Endothelial cell of umbilical vein (primary cell): Measurements from ENCODE around the gene TENT4B. TPM values are rescaled to one million over a fixed set of nuclear protein-coding genes. Genes with fewer than 3 reads are reported as not detected.

Source experiments
- BruUV-seq: library from RNA; stranded (reverse); fragments of 400-500 nt; replicated peaks from 2 replicates; lab custom pipeline; 2021; lab: Mats Ljungman, UMichigan
- CTCF ChIA-PET: fragments of 300-600, 350-600 bp; sonication (Branson Sonifier 250); formaldehyde crosslinking; loops from one replicate; lab custom pipeline; 2021; ENCODE audit warnings: antibody characterized with exemption, inconsistent platforms; lab: Charles Lee
- POLR2A ChIA-PET: fragments of 300-600, 350-600 bp; sonication (Branson Sonifier 250); formaldehyde crosslinking; loops from one replicate; lab custom pipeline; 2021; ENCODE audit warnings: antibody characterized with exemption, inconsistent platforms; lab: Charles Lee
- DNase-seq: peaks from one replicate; pipeline ENCODE4 v3.0.0-alpha.2; 2011; ENCODE audit warnings: low read depth, low spot score
- FAIRE-seq: peaks from 2 replicates; lab custom pipeline; 2011; peaks lifted over from hg19 to GRCh38; lab: Jason Lieb, UNC
- H2AFZ ChIP-seq: 2 replicates; pipeline ENCODE4 v1.6.0; 2012; ENCODE audit warnings: low read depth, low read length, control low read depth, inconsistent platforms
- H3K27ac ChIP-seq: 2 replicates; pipeline ENCODE4 v1.5.1; 2011; ENCODE audit warnings: low read depth, mild to moderate bottlenecking, control low read depth, low read length, moderate library complexity; ENCODE audit not compliant: insufficient read depth
- H3K27me3 ChIP-seq, 2 experiments: 2 replicates each; pipeline versions ENCODE4 v1.6.0 to v1.6.1; 2011; ENCODE audit warnings: low read length in 2 of 2, mixed read lengths in 1 of 2; ENCODE audit not compliant: control insufficient read depth in 2 of 2, insufficient read depth in 2 of 2
- H3K36me3 ChIP-seq, 2 experiments: 2 replicates in 1 of 2; 3 replicates in 1 of 2; pipeline ENCODE4 v1.5.1; 2011; ENCODE audit warnings: low read length in 2 of 2, mild to moderate bottlenecking in 1 of 2, moderate library complexity in 1 of 2; ENCODE audit not compliant: control insufficient read depth in 2 of 2, insufficient read depth in 2 of 2; ENCODE audit errors: extremely low read depth in 1 of 2
- H3K4me1 ChIP-seq: 3 replicates; pipeline ENCODE4 v1.5.1; 2011; ENCODE audit warnings: mild to moderate bottlenecking, low read length; ENCODE audit not compliant: control insufficient read depth, insufficient read depth; ENCODE audit errors: extremely low read depth
- H3K4me2 ChIP-seq: 2 replicates; pipeline ENCODE4 v1.6.1; 2011; ENCODE audit warnings: low read length, control low read depth, mixed read lengths; ENCODE audit not compliant: insufficient read depth
- H3K4me3 ChIP-seq, 3 experiments: fragments of 200-600 bp in 1 of 3; sonication (generic), shearing (Covaris generic) in 1 of 3; replicated peaks in 1 of 3; 2 replicates each; pipeline ENCODE4 v1.5.1; 2011 to 2016; ENCODE audit warnings: control low read depth in 3 of 3, low read length in 3 of 3, mild to moderate bottlenecking in 2 of 3, inconsistent platforms in 1 of 3, low read depth in 1 of 3, moderate library complexity in 1 of 3; ENCODE audit not compliant: insufficient read depth in 1 of 3
- H3K79me2 ChIP-seq: 2 replicates; pipeline ENCODE4 v1.6.0; 2012; ENCODE audit warnings: low read length, inconsistent platforms; ENCODE audit not compliant: control insufficient read depth, insufficient read depth
- H3K9ac ChIP-seq: replicated peaks from 2 replicates; pipeline ENCODE3; 2011; ENCODE audit warnings: low read length, control low read depth; ENCODE audit not compliant: insufficient read depth; ENCODE audit errors: extremely low read depth
- H3K9me1 ChIP-seq: replicated peaks from 3 replicates; pipeline ENCODE4 v1.6.0; 2011; ENCODE audit warnings: mild to moderate bottlenecking, low read length; ENCODE audit not compliant: control insufficient read depth, insufficient read depth; ENCODE audit errors: extremely low read depth
- H3K9me3 ChIP-seq: replicated peaks from 2 replicates; pipeline ENCODE4 v1.5.1; 2012; ENCODE audit warnings: low read length, inconsistent platforms; ENCODE audit not compliant: control insufficient read depth, insufficient read depth
- H4K20me1 ChIP-seq: replicated peaks from 2 replicates; pipeline ENCODE3; 2011; ENCODE audit warnings: mild to moderate bottlenecking, low read length; ENCODE audit not compliant: control insufficient read depth, insufficient read depth; ENCODE audit errors: extremely low read depth
- CTCF ChIP-seq, 2 donors: IDR thresholded peaks; 1 replicate in 1 of 2; 2 replicates in 1 of 2; pipeline ENCODE4 v1.5.1; 2011; ENCODE audit warnings: low read length in 2 of 2, mild to moderate bottlenecking in 2 of 2, moderate library complexity in 2 of 2, control low read depth in 1 of 2, inconsistent platforms in 1 of 2, low read depth in 1 of 2; ENCODE audit not compliant: insufficient read depth in 1 of 2; ENCODE audit errors: extremely low read depth in 1 of 2
- EZH2 ChIP-seq: IDR thresholded peaks from 2 replicates; pipeline ENCODE4 v1.6.1; 2012; ENCODE audit warnings: borderline replicate concordance, low read depth, mild to moderate bottlenecking, moderate library complexity, low read length, inconsistent platforms; ENCODE audit not compliant: severe bottlenecking
- FOS ChIP-seq: IDR thresholded peaks from 2 replicates; pipeline ENCODE4 v1.6.1; 2011; ENCODE audit warnings: mild to moderate bottlenecking, low read length, moderate library complexity, borderline replicate concordance; ENCODE audit not compliant: insufficient read depth
- GATA2 ChIP-seq: IDR thresholded peaks from 2 replicates; pipeline ENCODE4 v1.7.0; 2011; ENCODE audit warnings: low read depth, mild to moderate bottlenecking, moderate library complexity, mixed read lengths, low read length; ENCODE audit not compliant: insufficient read length, insufficient read depth
- JUN ChIP-seq: IDR thresholded peaks from 2 replicates; pipeline ENCODE4 v1.6.1; 2011; ENCODE audit warnings: borderline replicate concordance, low read depth; ENCODE audit not compliant: insufficient read length, insufficient read depth
- MAX ChIP-seq: IDR thresholded peaks from 2 replicates; pipeline ENCODE4 v1.6.1; 2011; ENCODE audit not compliant: insufficient read depth, insufficient read length
- MYC ChIP-seq: IDR thresholded peaks from one replicate; pipeline ENCODE4 v1.6.1; 2011; ENCODE audit warnings: mild to moderate bottlenecking, low read depth, low read length
- POLR2A ChIP-seq: IDR thresholded peaks from 2 replicates; pipeline ENCODE4 v1.6.1; 2012; ENCODE audit warnings: low read depth, mild to moderate bottlenecking, control low read depth, low read length
- POLR2AphosphoS5 ChIP-seq: IDR thresholded peaks from 2 replicates; pipeline ENCODE4 v1.6.1; 2012; ENCODE audit warnings: low read depth, mild to moderate bottlenecking, control low read depth, low read length, moderate library complexity; ENCODE audit not compliant: insufficient read depth
- dilution Hi-C: fragments of 300-500 bp; cut with MboI; formaldehyde crosslinking; loops from one replicate; pipeline ENCODE4 v1.15.0; 2019; ENCODE audit warnings: low sequenced_read_pairs; ENCODE audit not compliant: extremely low pct_ligation_motif_present
- intact Hi-C: fragments of 100-400 bp; cut with micrococcal nuclease; formaldehyde crosslinking; loops from one replicate; pipeline ENCODE4 v1.10.0; 2022
- polyA plus RNA-seq, 4 experiments: library from polyadenylated mRNA; depleted of rRNA in 3 of 4; stranded (reverse) in 3 of 4; unstranded in 1 of 4; fragments of >200 nt; gene quantifications; 2 replicates each; pipeline versions ENCODE4 v1.2.1 to v1.2.3, GENCODE V29; 2011 to 2012; ENCODE audit warnings: missing spikeins in 1 of 4
- total RNA-seq: library from RNA; stranded (reverse); gene quantifications from 2 replicates; pipeline ENCODE4 v1.2.3, GENCODE V29; 2021

The TENT4B gene
- total and polyA plus RNA-seq, 2 donors (not counting 3 experiments of a cell fraction or from before 2014, with no cell fraction given), result 4.2 to 13.1 TPM

GRCh38 chr16:50270510-50271147, 117.5 kb downstream of the TENT4B start:
- Histone ChIP-seq H3K4me1 (peaks cover 14% of the 10 kb centered on the region), H4K20me1 (no peaks in the 10 kb centered on the region), H3K4me2 (no peak overlapping the region), H3K9ac (no peak overlapping the region), H3K9me1 (no peaks in the 10 kb centered on the region), H3K9me3 (no peaks in the 10 kb centered on the region), H2AFZ (no peak overlapping the region), H3K4me3 (no peak overlapping the region), H3K79me2 (no peaks in the 10 kb centered on the region), H3K36me3 (no peaks in the 10 kb centered on the region), H3K27me3 (no peaks in the 10 kb centered on the region), H3K27ac (no peak overlapping the region)
- dilution Hi-C loops (no loop called here), intact Hi-C loops (no loop called here)
- ChIA-PET CTCF (interaction anchor here (0.9 to 1.0 kb wide), 2 partner anchors 8 to 18 kb away, joined by 3 to 4 read pairs; no protein-coding TSS in a partner anchor), POLR2A (no interaction called here)
- TF ChIP-seq EZH2 (no peak), POLR2A (no peak), JUN (no peak), GATA2 (no peak), MYC (no peak), MAX (no peak), FOS (no peak), CTCF (IDR thresholded peaks at IDR 0.05; ENCODE audit: extremely low read depth in 1 of 2, insufficient read depth in 1 of 2, low read depth in 1 of 2, low read length in 2 of 2) (no peak), POLR2AphosphoS5 (no peak)
- DNase-seq (no peak), FAIRE-seq (no peak)
- no TSS peak for BruUV-seq
